HG02610 (cell line): ENCODE measurements around the gene YEATS4.
A peak's percentile ranks its signal among the peaks of the same experiment; 100 is the strongest.

Experiments used
- ATAC-seq: cut with Tn5 transposase; IDR thresholded peaks from one replicate; pipeline ENCODE4 v1.9.1; 2021; ENCODE audit warnings: mild to moderate bottlenecking, moderate library complexity; ENCODE audit not compliant: unreplicated experiment

The YEATS4 gene

DNA sequence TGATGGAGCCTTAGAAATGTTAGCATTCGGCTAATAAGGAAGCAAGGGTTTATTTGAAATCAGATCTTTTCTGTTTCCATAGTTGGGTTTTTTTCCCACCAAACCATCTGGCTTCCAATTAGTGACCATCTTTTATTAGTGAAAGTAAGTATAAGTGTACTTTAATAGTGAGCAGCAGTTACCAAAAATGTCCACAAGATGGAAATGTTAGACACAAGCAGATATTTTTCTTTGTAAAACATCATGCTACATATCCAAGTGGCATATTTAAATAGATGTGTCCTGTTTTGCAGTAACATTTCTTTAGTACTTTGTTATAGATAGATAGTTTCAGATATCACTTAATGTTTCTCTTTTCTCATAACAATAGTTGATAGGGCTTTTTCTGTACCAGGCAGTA is 28.8 kb downstream of the YEATS4 start:
- ATAC-seq, result no peak

DNA sequence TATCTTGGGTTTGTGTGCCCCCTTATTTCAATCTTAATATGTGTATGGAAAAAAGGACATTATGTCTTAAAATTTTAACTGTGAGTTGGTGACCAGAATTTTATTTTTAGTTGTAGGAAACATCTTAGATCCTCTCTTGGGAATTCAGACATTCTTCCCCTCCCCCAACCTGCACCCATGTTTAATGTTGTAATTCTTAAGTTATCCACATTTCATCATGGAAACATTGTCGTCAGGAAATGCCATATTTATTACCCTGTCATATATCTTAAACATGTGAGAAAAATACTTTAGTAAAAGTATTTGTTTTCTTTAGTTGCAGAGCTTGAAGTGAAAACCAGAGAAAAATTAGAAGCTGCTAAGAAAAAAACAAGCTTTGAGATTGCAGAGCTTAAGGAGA is 30.3 kb downstream of the YEATS4 start:
- ATAC-seq, result no peak

DNA sequence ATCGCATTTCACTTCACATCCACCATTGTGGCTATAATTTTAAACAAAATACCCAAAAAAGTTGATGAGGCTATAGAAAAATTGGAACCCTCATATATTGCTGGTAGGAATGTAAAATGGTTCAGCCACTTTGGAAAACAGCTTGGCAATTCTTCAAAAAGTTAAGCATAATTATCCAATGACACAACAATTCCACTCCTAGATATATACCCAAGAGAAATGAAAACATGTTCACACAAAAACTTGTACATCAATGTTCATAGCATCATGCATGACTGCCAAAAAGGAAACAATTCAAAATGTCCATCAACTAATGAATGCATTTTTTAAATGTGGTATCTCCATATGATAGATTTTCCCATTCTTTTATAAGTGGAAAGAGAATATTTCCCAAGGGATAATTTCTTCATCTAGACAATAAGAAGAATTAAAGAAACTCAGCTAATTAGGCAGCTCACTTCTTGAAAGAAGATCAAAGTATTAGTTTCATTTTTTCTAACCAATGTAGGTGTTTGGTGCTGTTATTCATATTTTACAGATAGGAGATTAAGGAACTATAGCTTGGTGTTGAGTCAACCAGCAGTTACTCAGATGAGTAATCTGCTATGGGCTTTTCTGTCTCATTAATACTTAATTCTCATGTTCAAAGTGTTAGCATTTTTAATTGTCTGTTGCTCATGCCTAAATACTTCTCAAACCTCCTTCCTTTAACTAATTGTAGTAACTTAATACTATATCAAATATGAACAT is 32.8 kb downstream of the YEATS4 start:
- peak; percentile 99 for ATAC-seq

DNA sequence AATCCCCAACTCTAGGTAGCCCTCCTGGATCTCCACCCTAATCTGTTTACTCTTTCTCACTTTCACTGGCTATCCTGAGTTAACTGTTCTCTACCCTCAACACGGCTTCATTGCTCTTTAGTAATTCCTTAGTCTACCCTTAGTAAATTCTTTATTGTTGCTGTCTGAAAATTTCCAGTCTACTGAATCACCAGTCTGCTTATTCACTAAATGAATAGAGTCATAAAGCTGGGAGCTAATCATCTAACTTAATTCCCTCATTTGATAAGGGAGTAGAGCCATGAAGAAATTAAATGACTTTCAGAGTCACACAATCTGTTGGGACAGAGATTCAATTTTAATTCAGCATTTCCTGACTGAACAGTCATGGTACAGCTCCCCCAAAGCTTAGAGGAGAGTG is 36.5 kb downstream of the YEATS4 start:
- ATAC-seq, result no peak

DNA sequence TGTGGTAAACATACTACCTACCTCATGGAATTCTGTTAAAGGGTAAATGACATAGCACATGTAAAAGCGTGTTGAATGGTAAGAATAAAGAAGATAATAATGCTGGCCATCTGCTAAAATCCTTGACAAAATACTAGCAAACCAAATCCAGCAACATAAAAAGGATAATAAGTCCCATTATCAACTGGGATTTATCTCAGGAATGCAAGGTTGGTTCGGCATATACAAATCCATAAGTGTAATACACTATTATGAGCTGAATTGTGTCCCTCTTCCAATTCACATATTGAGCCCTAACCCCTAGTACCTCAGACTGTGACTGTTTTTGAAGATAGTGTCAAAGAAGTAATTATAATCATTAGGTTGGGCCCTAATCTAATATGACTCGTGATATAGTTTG is 37.4 kb downstream of the YEATS4 start:
- no peak for ATAC-seq

DNA sequence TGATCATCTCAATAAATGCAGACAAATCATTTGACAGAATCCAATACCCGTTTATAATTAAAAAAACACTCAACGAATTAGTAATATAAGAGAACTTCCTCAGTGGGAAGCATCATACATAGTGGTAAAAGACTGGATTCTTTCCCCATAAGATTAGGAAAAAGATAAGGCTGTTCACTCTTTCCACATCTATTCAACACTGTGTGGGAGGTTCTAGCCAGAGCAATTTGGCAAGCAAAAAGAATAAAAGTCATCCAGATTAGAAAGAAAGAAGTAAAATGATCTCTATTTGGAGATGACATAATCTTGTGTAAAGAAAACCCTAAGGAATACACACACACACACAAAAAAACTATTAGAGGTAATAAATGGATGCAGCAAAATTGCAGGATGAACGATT is 38.4 kb downstream of the YEATS4 start:
- no peak for ATAC-seq

DNA sequence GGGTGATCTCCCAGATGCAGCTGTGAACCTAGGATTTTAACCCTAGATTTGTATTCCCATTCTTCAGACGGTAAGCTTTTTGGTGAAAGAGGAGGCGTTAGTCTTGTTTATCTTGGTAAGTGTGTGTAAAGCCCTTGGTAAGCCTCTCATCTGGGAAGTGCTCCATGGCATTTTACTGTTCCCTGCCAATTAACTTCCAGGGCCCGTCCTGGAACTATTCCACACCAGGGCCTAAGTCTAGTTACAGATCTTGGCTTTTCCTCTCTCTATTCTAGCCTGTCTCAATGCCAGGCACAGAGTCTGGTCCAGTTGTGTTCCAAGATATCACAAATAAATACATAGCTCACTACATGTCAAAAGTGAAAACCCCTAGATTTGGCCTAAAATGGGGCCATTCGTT is 42.4 kb downstream of the YEATS4 start:
- ATAC-seq, result no peak

DNA sequence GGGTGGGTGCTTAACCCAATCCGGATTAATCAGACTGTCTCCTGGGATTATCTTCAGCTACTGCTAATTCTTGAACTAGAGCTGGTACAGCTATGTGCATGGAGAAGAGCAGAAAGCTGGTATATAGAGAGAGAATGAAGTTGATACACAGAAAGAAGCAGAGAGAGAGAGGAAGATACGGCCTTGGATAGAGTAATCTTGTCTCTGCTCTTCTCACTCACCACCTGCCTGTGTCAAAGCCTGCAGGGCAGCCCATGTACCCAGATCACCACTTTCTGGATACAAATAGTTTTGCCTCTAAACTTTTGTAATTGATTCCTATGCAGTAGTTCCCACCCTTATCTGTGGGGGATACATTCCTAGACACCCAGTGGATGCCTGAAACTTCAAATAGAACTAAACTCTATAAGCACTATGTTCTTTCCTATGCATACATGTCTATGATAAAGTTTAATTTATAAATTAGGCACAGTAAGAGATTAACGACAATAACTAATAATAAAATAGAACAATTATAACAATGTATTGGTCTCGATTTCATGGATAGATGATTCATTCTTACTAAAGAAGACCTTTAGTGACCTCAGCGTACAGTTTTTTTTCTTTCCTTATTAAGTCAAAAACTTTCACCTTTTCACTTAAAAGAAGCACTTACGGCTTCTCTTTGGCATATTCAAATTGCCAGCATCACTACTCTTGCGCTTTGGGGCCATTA is 45.5 kb downstream of the YEATS4 start:
- no peak for ATAC-seq

DNA sequence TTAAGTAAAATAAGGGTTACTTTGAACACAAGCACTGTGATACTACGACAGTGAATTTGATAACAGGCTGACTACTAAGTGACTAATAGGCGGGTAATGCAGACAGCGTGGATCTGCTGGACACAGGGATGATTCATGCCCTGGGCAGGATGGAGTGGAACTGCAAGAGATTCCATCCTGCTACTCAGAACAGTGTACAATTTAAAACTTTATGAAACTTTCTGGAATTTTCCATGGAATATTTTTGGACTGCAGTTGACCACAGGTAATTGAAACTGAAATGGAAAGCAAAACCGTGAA is 46.0 kb downstream of the YEATS4 start:
- no peak for ATAC-seq

DNA sequence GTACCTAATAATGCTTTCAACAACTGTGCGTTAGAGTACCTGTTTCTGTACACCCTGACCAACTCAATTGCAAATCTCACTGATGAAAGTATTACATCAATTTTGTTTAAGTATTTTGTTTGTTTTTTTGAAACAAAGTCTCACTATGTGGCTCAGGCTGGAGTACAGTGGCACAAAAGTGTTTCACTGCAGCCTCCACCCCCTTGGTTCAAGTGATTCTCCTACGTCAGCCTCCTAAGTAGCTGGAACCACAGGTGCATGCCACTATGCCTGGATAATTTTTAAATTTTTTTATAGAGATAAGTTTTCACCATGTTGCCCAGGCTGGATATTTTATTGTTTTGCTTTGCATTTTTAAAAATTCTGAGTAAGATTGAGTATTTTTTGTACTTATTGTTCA is 46.7 kb downstream of the YEATS4 start:
- no peak for ATAC-seq

DNA sequence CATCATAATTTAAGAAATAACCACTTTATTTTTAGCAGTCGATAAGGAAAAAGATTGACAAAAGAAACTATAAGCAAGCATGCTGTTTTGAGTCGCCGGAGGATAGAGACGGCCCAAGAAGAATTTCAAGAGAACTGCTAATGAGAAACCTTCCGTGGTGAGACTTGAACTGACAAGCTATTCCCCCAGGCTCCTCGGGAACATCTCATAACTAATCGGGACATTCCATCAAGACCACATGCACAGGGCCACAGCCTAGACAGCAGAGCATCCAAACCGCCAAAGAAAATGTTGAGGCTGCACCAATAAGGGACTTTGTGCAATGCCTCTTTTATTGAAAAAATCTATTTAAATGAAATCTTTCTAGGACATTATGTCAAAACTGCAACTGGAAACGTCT is 51.0 kb downstream of the YEATS4 start:
- no peak for ATAC-seq

DNA sequence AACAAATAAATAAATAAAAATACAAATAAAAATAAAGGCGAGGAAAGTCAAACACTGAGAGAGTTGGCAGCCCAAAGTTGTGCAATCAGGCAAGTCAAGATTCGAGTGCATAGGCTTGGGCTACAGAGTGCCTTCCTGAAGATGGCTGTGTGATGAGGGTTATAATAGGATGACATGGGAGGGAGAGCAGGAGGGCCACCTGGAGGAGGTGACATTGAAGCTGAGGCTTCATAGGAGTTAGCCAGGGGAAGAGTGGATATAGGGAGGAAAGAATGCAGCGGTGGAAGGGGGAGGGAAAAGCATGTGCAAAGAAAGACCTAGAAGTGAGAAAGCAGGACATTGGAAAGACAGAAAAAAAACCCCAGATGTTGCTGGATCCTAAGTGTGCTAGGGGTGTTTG is 53.1 kb downstream of the YEATS4 start:
- ATAC-seq, result no peak

DNA sequence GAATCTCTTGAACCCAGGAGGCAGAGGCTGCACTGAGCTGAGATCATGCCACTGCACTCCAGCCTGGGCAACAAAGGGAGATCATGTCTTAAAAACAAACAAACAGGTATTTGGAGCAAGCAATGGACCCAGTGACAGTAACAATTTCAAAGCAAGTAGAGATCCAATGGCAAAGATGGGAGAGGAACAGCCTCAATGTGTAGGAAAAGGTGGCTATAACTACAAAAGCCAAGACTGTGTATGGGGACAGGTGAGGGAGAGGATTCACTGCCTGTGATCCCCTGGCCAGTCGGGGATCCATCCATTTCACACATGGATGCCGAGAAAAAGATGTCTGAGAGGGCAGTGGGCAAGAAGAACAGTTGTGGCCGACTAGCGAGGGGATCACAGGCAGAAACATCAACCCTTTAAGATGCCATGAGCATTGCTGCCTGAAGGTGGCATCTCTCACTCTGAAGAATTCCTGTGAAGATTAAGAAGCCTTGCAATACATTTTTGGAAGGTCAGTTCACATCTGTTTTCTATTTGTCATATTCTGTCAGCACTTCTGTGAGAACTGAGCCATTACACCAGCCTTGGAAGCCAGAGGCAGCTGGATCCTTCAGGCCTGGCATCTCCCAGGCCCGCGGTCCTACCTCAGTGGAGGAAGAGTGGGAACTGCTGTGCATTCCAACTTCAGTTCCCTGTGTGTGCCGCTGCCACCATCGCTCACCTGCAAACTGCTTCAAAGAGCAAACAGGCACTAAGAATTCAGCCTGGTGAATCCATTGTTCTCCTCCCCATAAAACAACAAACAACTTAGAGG is 56.1 kb downstream of the YEATS4 start:
- peak; percentile 40 for ATAC-seq

DNA sequence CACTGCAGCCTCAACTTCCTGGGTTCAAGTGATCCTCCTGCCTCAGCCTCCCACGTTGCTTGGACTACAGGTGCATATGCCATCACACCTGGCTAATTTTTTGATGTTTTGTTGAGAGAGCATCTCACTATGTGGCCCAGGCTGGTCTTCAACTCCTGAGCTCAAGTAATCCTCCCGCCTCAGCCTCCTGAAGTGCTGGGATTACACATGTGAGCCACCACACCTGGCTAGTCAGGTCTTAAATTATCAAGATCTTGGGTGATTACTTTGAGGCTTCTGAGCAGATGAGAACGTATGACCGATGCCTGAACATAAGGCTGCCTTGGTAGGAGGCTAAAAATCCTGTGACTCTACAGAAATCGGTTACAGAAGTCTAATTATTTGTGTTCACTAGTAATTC is 57.7 kb downstream of the YEATS4 start:
- no peak for ATAC-seq

DNA sequence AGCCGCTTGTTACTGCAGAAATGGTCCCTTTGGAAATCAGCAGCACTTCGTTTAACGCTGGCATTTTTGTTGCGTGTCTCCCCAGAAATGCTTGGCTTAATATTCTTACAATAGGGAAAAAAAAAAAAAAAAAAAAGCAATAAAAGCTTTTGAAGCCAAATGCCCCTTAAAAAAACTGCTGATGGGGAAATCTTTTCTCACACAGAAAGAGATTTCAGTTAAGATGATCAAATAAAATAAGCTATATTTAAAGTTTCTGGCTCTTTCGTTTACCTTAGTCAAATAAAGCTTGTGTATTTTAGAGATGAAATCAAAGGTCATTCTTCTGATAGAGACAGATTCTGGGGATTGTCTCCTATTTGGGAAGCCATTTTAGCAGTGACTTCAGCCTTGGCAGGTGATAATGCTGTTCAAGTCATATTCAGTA is 58.2 kb downstream of the YEATS4 start:
- ATAC-seq, result no peak

DNA sequence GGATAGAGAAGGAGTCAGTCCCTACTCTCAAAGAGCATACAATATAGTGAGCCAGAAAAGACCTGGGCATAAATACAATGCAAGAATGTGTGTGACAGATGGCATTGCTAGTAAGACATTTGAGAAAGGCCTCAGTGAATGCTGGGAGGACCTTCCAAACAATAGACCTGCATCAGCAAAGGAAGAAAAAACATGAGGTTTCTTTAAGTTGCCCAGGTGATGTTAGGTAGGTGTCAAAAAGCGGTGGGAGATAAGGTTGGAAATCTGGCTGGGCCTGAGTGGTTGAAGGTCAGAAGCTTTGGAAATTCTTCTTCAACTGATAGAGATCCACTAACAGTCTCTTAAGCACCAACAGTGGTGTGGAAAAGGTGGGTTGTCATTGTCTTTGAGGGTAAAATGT is 60.2 kb downstream of the YEATS4 start:
- ATAC-seq, result no peak

DNA sequence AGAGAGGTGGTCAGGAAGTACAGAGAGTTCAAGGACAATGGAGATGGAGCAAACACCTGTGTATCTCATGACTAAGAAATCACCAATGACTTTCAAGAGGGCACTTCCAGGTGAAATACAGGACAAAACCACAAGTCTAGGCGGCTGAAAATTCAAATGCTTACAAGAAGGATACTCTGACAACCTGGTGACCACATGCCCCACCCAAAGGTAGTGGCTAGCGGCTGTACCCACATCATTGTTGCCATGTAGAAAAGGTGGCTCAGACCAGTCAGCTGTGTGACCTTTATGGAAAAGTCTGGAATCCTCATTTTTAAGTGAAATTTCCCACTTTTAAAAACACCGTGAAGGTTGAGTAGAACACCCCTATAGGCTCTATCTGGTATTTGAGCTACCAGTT is 62.0 kb downstream of the YEATS4 start:
- ATAC-seq, result no peak

DNA sequence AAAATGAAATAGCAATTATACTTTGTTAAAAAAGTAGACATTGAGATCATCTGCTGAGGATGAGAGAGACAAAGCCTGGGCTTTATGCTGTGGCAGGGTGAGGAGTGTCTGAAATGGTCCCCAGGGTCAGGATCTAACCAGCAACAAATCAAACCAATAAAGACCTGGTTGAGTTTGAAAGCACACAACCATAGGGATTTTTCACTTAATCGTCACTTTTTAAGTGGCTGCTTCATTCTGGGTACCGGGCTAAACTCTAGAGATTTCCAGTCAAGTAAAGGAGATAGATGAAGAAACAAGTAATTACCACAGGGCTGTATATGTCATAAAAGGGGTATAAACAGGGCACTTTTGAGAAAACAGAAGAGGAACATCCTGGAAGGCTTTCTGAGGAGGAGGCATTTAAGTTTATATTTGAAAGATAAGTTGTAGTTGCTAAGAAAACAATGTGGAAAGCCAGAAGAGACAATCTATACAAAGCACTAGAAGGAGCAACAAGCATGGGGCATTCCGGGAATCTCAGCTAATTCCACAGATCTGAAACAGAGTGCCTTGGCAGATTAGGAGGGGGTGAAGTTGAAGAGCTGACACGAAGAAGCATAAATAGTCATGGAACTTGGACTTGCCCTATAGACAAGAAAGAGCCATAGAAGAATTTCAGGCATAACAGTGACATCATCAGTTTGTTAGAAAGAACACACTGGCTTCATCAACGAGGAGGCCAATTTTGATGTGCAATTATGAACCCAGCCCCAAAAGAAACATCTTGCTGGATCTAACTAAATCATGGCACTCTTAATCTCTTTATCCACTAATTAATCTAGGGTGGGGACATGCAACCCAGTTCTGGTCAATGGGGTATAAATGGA is 63.7 kb downstream of the YEATS4 start:
- no peak for ATAC-seq

DNA sequence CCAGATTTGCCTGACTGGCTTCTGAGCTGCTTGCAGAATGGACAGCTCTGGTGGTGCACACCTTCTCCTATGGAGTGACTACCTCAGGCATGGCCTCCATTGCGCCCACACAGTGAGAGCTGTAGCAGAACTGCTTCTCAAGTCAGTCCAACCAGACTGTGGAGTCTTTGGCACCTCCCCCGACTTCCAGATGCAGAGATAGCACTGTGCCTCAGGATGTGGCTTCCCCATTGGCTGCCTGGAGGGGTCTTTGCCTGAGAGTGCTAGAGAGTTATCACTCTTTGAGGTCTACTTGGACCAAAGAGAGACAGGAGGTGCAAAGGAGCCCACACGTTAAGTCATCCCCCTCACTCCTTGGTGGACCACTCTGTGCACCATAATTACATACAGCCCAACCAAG is 65.9 kb downstream of the YEATS4 start:
- no peak for ATAC-seq

DNA sequence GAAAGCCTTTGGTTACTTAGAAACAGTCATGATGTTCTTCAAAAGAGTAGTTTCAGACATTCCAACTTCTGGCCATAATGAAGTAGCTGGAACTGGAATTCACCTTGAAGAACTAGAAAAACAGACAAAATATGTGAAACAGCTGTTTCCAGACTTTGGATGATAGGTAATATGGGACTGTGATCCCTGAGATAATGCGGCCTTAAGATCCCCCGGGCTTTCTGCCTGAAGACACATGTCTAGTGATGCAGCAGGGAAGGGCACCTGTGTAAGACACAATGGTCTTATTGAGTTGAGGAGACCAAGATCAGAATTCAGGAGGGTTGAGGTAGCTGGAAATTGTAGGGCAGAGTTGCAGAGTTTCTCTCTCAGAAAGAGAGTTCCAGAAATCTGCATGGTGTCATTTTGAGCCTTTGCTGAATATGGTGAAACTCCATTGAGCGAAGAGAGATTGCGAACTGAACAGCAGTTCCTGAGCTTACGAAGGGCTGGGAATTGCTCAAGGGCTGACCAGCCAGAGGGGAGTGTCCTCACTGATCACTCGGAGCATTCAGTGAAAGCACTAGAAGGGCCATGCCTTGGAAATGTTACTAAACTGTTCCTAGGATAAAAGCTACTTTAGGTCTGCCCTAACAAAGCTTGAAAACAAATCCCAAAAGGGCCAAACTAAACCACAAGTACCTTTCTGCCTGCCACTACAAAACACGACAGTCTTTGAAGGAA is 69.0 kb downstream of the YEATS4 start:
- no peak for ATAC-seq
